ENCODE results near the gene PARD3.

- TF ChIP-seq CTCF (IDR thresholded peaks at IDR 0.05) (no peak), POLR2A (IDR thresholded peaks at IDR 0.05) (no peak)
These were observed 335.4 kb downstream of the PARD3 start for GRCh38 chr10:34479520-34480179.
